Vagina (tissue), 2 donors: ENCODE results near the gene CNST.

ENCODE experiments used
- POLR2AphosphoS5 ChIP-seq, 2 donors: sonication (generic); formaldehyde crosslinking; IDR thresholded peaks; one replicate each; pipeline ENCODE4 v1.9.0; 2017; ENCODE audit warnings: antibody characterized with exemption in 2 of 2, mild to moderate bottlenecking in 2 of 2, low read depth in 1 of 2; ENCODE audit not compliant: insufficient read depth in 1 of 2
- TF ChIP-seq, protein P1 (sequence below), 3 experiments: fragments of 450-650 bp in 2 of 3; fragments of 200-600 bp in 1 of 3; sonication (generic) in 1 of 3; IDR thresholded peaks; one replicate each; pipeline ENCODE4 v1.5.1; 2017 to 2019; ENCODE audit warnings: antibody characterized with exemption in 3 of 3, mild to moderate bottlenecking in 2 of 3, moderate library complexity in 2 of 3

DNA sequence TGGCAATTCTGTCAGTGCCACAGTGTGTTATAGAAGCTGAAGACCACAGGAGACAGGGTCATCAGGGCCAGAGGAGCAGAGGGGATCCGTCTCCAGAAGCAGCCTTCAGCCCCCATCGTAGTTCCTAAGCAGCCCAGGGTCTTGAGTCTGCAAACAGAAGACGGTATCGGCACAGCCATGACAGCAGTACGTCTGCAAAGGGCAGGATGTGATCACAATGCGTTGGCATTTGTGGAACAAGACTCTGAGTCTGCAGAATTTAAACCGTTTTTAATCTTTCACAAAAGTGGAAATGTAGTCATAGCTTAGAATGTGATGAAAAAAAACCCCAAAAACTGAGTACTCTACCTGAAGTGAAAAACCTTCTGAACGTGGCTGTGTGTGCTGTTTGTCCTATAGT lies 113.9 kb downstream of the CNST start:
- TF ChIP-seq, protein P1, sequence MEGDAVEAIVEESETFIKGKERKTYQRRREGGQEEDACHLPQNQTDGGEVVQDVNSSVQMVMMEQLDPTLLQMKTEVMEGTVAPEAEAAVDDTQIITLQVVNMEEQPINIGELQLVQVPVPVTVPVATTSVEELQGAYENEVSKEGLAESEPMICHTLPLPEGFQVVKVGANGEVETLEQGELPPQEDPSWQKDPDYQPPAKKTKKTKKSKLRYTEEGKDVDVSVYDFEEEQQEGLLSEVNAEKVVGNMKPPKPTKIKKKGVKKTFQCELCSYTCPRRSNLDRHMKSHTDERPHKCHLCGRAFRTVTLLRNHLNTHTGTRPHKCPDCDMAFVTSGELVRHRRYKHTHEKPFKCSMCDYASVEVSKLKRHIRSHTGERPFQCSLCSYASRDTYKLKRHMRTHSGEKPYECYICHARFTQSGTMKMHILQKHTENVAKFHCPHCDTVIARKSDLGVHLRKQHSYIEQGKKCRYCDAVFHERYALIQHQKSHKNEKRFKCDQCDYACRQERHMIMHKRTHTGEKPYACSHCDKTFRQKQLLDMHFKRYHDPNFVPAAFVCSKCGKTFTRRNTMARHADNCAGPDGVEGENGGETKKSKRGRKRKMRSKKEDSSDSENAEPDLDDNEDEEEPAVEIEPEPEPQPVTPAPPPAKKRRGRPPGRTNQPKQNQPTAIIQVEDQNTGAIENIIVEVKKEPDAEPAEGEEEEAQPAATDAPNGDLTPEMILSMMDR (IDR thresholded peaks at IDR 0.05), result no peak
- no peak for TF ChIP-seq POLR2AphosphoS5 (IDR thresholded peaks at IDR 0.05; ENCODE audit: insufficient read depth in 1 of 2, low read depth in 1 of 2)
